Fibroblast of lung (primary cell): ENCODE results near the gene PHF1. TPM values are rescaled to one million over a fixed set of nuclear protein-coding genes. Genes with fewer than 3 reads are reported as not detected.

Experiments
- DNase-seq, 2 donors: peaks; one replicate each; pipeline versions ENCODE4 v3.0.0 to v3.0.0-alpha.2; 2010; ENCODE audit warnings: low read depth in 2 of 2
- H2AFZ ChIP-seq: 2 replicates; pipeline ENCODE4 v1.5.1; 2012; ENCODE audit warnings: low read length, control low read depth, inconsistent platforms
- H3K27ac ChIP-seq: 2 replicates; pipeline ENCODE4 v1.5.1; 2011; ENCODE audit warnings: low read length, control low read depth; ENCODE audit not compliant: insufficient read depth
- H3K27me3 ChIP-seq: 2 replicates; pipeline ENCODE4 v1.5.1; 2011; ENCODE audit warnings: mild to moderate bottlenecking, low read length; ENCODE audit not compliant: control insufficient read depth, insufficient read depth
- H3K36me3 ChIP-seq: 2 replicates; pipeline ENCODE4 v1.5.1; 2011; ENCODE audit warnings: low read length; ENCODE audit not compliant: control insufficient read depth, insufficient read depth
- H3K4me1 ChIP-seq: 2 replicates; pipeline ENCODE4 v1.5.1; 2011; ENCODE audit warnings: low read length; ENCODE audit not compliant: control insufficient read depth, insufficient read depth; ENCODE audit errors: extremely low read depth
- H3K4me2 ChIP-seq: 2 replicates; pipeline ENCODE4 v1.5.1; 2011; ENCODE audit warnings: low read length, control low read depth; ENCODE audit not compliant: insufficient read depth; ENCODE audit errors: extremely low read depth
- H3K4me3 ChIP-seq, 4 experiments: fragments of 200-600 bp in 1 of 4; sonication (generic) in 1 of 4; replicated peaks in 1 of 4; 2 replicates each; pipeline ENCODE4 v1.5.1; 2011 to 2016; ENCODE audit warnings: low read length in 4 of 4, low read depth in 3 of 4, mild to moderate bottlenecking in 3 of 4, control low read depth in 2 of 4, inconsistent platforms in 1 of 4, mixed read lengths in 1 of 4; ENCODE audit not compliant: insufficient read depth in 1 of 4; ENCODE audit errors: control extremely low read depth in 1 of 4
- H3K79me2 ChIP-seq: 2 replicates; pipeline ENCODE4 v1.5.1; 2012; ENCODE audit warnings: mild to moderate bottlenecking, low read length, inconsistent platforms; ENCODE audit not compliant: control insufficient read depth, insufficient read depth
- H3K9ac ChIP-seq: 2 replicates; pipeline ENCODE4 v1.5.1; 2011; ENCODE audit warnings: mild to moderate bottlenecking, low read length, control low read depth; ENCODE audit not compliant: insufficient read depth
- H3K9me3 ChIP-seq: 2 replicates; pipeline ENCODE4 v1.5.1; 2012; ENCODE audit warnings: low read depth, low read length; ENCODE audit not compliant: control insufficient read depth, insufficient read depth
- H4K20me1 ChIP-seq: 2 replicates; pipeline ENCODE4 v1.5.1; 2011; ENCODE audit warnings: low read length; ENCODE audit not compliant: control insufficient read depth, insufficient read depth; ENCODE audit errors: extremely low read depth
- EZH2 ChIP-seq: IDR thresholded peaks from 2 replicates; pipeline ENCODE4 v1.5.1; 2012; ENCODE audit warnings: low read length, control low read depth, mild to moderate bottlenecking; ENCODE audit errors: missing control alignments
- polyA plus RNA-seq, 2 donors: library from polyadenylated mRNA; depleted of rRNA in 1 of 2; stranded (reverse) in 1 of 2; unstranded in 1 of 2; fragments of >200 nt; gene quantifications; 2 replicates each; pipeline ENCODE4 v1.2.1, GENCODE V29; 2011 to 2012; ENCODE audit warnings: missing spikeins in 1 of 2
- total RNA-seq: library from RNA; depleted of rRNA; stranded (reverse); fragments of >200 nt; gene quantifications from 2 replicates; pipeline ENCODE4 v1.2.1, GENCODE V29; 2014
- TF ChIP-seq, protein P1 (sequence below), 2 donors: IDR thresholded peaks in 1 of 2; conservative IDR thresholded peaks in 1 of 2; 1 replicate in 1 of 2; 2 replicates in 1 of 2; pipeline ENCODE4 v1.5.1; 2011 to 2012; ENCODE audit warnings: low read length in 2 of 2, control low read depth in 1 of 2, inconsistent platforms in 1 of 2, low read depth in 1 of 2, mild to moderate bottlenecking in 1 of 2

PHF1 gene
- total and polyA plus RNA-seq, 2 donors (not counting 1 experiment from before 2014, with no cell fraction given), result 28.9 to 29.6 TPM

- H3K27me3 ChIP-seq, result no peaks in the 10 kb centered on the region
- H3K27ac ChIP-seq, result no peak overlapping the region
- no peaks in the 10 kb centered on the region for H4K20me1 ChIP-seq
- peaks cover 25% of the 10 kb centered on the region for H3K79me2 ChIP-seq
- H2AFZ ChIP-seq, result no peak overlapping the region
- no peak for DNase-seq
- peaks cover 4% of the 10 kb centered on the region for H3K36me3 ChIP-seq
- peaks cover 40% of the 10 kb centered on the region for H3K4me1 ChIP-seq
- H3K4me2 ChIP-seq, result no peak overlapping the region
- TF ChIP-seq, protein P1, sequence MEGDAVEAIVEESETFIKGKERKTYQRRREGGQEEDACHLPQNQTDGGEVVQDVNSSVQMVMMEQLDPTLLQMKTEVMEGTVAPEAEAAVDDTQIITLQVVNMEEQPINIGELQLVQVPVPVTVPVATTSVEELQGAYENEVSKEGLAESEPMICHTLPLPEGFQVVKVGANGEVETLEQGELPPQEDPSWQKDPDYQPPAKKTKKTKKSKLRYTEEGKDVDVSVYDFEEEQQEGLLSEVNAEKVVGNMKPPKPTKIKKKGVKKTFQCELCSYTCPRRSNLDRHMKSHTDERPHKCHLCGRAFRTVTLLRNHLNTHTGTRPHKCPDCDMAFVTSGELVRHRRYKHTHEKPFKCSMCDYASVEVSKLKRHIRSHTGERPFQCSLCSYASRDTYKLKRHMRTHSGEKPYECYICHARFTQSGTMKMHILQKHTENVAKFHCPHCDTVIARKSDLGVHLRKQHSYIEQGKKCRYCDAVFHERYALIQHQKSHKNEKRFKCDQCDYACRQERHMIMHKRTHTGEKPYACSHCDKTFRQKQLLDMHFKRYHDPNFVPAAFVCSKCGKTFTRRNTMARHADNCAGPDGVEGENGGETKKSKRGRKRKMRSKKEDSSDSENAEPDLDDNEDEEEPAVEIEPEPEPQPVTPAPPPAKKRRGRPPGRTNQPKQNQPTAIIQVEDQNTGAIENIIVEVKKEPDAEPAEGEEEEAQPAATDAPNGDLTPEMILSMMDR (conservative IDR thresholded peaks at IDR 0.05 in 1 of 2, IDR thresholded peaks at IDR 0.05 in 1 of 2; ENCODE audit: low read depth in 1 of 2, low read length in 2 of 2), result no peak
- no peak for TF ChIP-seq EZH2
- no peaks in the 10 kb centered on the region for H3K9me3 ChIP-seq
- peak overlapping the region in 1 of 4 experiments; percentile 57 for H3K4me3 ChIP-seq
- H3K9ac ChIP-seq, result no peak overlapping the region
These were observed 18.3 kb downstream of the PHF1 start for GRCh38 chr6:33428966-33429749.

- Histone ChIP-seq H3K27ac (no peak overlapping the region), H3K79me2 (peaks cover 25% of the 10 kb centered on the region), H3K9me3 (no peaks in the 10 kb centered on the region), H3K9ac (no peak overlapping the region), H3K36me3 (peaks cover 4% of the 10 kb centered on the region), H2AFZ (no peak overlapping the region), H3K4me1 (peaks cover 35% of the 10 kb centered on the region), H4K20me1 (no peaks in the 10 kb centered on the region), H3K27me3 (no peaks in the 10 kb centered on the region), H3K4me3 (no peak overlapping the region), H3K4me2 (no peak overlapping the region)
- no peak for TF ChIP-seq EZH2
- TF ChIP-seq, protein P1 (conservative IDR thresholded peaks at IDR 0.05 in 1 of 2, IDR thresholded peaks at IDR 0.05 in 1 of 2; ENCODE audit: low read depth in 1 of 2, low read length in 2 of 2), result no peak
- DNase-seq, result no peak
These were observed 18.9 kb downstream of the PHF1 start for GRCh38 chr6:33429750-33430052.

DNA sequence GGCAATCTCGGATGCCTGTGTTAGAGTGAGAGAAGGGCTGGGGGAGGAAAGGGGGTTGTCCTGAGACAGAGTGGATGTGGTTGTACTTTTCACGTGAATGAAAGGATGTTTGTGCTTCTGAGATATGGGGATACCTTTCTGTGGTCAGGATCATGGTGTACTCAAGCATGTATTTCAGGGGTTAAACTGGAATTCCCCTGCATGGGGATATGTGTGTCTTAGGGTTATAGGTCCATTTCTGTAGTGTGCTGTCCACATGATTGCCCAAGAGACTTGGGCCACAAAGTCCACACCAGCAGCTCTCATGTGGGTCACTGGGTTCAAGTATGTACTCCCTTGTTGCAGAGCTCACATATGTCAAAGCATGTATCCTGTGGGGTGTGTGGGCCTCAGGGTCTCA, 19.5 kb downstream of the PHF1 start:
- H3K4me1 ChIP-seq, result peaks cover 29% of the 10 kb centered on the region
- H3K4me3 ChIP-seq, result no peak overlapping the region
- H3K4me2 ChIP-seq, result no peak overlapping the region
- TF ChIP-seq, protein P1 (conservative IDR thresholded peaks at IDR 0.05 in 1 of 2, IDR thresholded peaks at IDR 0.05 in 1 of 2; ENCODE audit: low read depth in 1 of 2, low read length in 2 of 2), result no peak
- no peak for TF ChIP-seq EZH2
- no peak overlapping the region for H3K9ac ChIP-seq
- no peaks in the 10 kb centered on the region for H4K20me1 ChIP-seq
- no peaks in the 10 kb centered on the region for H3K9me3 ChIP-seq
- no peak for DNase-seq
- no peak overlapping the region for H2AFZ ChIP-seq
- peaks cover 25% of the 10 kb centered on the region for H3K79me2 ChIP-seq
- H3K27me3 ChIP-seq, result no peaks in the 10 kb centered on the region
- peak overlapping the region; percentile 38 for H3K27ac ChIP-seq
- peaks cover 8% of the 10 kb centered on the region for H3K36me3 ChIP-seq
